Vagina (tissue), 2 donors: ENCODE data around the gene MAPK1.

Source experiments
- CTCF ChIP-seq, 3 experiments: fragments of 450-650 bp in 2 of 3; fragments of 200-600 bp in 1 of 3; sonication (generic) in 1 of 3; IDR thresholded peaks; one replicate each; pipeline ENCODE4 v1.5.1; 2017 to 2019; ENCODE audit warnings: antibody characterized with exemption in 3 of 3, mild to moderate bottlenecking in 2 of 3, moderate library complexity in 2 of 3
- POLR2AphosphoS5 ChIP-seq, 2 donors: sonication (generic); formaldehyde crosslinking; IDR thresholded peaks; one replicate each; pipeline ENCODE4 v1.9.0; 2017; ENCODE audit warnings: antibody characterized with exemption in 2 of 2, mild to moderate bottlenecking in 2 of 2, low read depth in 1 of 2; ENCODE audit not compliant: insufficient read depth in 1 of 2

DNA sequence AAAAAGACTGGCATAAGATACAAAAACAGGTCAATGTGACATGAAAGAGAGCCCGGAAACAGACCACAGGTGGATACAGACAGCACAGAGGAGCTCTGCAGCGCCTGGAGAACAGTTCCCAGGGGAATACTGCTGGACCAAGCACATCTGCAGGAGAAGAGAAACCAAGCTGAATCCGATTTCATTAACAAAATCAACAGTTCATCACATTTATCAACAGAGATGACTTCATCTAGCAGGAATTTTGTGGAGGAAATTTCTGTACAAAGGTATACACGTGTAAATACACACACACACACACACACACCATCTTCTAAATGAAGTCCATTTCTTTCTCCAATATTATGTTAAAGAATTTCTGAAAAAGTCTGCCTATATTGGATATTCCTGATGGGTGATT is 148.9 kb downstream of the MAPK1 start:
- TF ChIP-seq CTCF (IDR thresholded peaks at IDR 0.05) (no peak), POLR2AphosphoS5 (IDR thresholded peaks at IDR 0.05; ENCODE audit: insufficient read depth in 1 of 2, low read depth in 1 of 2) (no peak)
